ENCODE results near the gene THOC5. TPM values are rescaled to one million over a fixed set of nuclear protein-coding genes. Genes with fewer than 3 reads are reported as not detected.

The THOC5 gene
- total RNA-seq, 3 donors from 2014 or later (not counting 1 experiment from before 2014, with no cell fraction given) = 42.4 to 62.5 (median 52.6) TPM

- no peak for TF ChIP-seq CTCF (IDR thresholded peaks at IDR 0.05)
- Histone ChIP-seq H3K4me1 (ENCODE audit: control insufficient read depth, insufficient read depth, low read length) (no peaks in the 10 kb centered on the region), H3K27me3 (ENCODE audit: control insufficient read depth, insufficient read depth, low read length) (no peaks in the 10 kb centered on the region), H3K27ac (ENCODE audit: low read length) (no peak overlapping the region), H3K9me3 (ENCODE audit: control insufficient read depth, insufficient read depth, low read length) (no peaks in the 10 kb centered on the region), H3K36me3 (ENCODE audit: control insufficient read depth, insufficient read depth, low read length) (peaks cover 77% of the 10 kb centered on the region), H3K4me3 (ENCODE audit: low read length) (no peak overlapping the region)
- H3K36me3 Mint-ChIP-seq = peaks cover 27% of the 10 kb centered on the region
- ATAC-seq = no peak
- H3K27me3 Mint-ChIP-seq (ENCODE audit: low read depth in 2 of 2) = no peaks in the 10 kb centered on the region
- 100% methylated on average over 1 of the region's 1 CpG for WGBS (ENCODE audit: insufficient coverage)
- intact Hi-C loops (cut with micrococcal nuclease) = no loop called here
- H3K27ac Mint-ChIP-seq = no peak overlapping the region
- no peak for DNase-seq
- H3K4me3 Mint-ChIP-seq = no peak overlapping the region
- H3K4me1 Mint-ChIP-seq = no peaks in the 10 kb centered on the region
- no peaks in the 10 kb centered on the region for H3K9me3 Mint-ChIP-seq
These were observed 33.6 kb downstream of the THOC5 start for GRCh38 chr22:29519996-29520395.

- over 99% methylated on average over 5 of the region's 5 CpGs for WGBS (ENCODE audit: insufficient coverage)
- Mint-ChIP-seq H3K36me3 (peaks cover 22% of the 10 kb centered on the region), H3K4me3 (no peak overlapping the region), H3K27me3 (ENCODE audit: low read depth in 2 of 2) (no peaks in the 10 kb centered on the region), H3K4me1 (no peaks in the 10 kb centered on the region), H3K27ac (no peak overlapping the region), H3K9me3 (no peaks in the 10 kb centered on the region)
- DNase-seq = no peak
- H3K4me1 ChIP-seq (ENCODE audit: control insufficient read depth, insufficient read depth, low read length) = no peaks in the 10 kb centered on the region
- no peak overlapping the region for H3K27ac ChIP-seq (ENCODE audit: low read length)
- H3K27me3 ChIP-seq (ENCODE audit: control insufficient read depth, insufficient read depth, low read length) = no peaks in the 10 kb centered on the region
- no peak for ATAC-seq
- TF ChIP-seq CTCF (IDR thresholded peaks at IDR 0.05) = no peak
- intact Hi-C loops (cut with micrococcal nuclease) = no loop called here
- peaks cover 62% of the 10 kb centered on the region for H3K36me3 ChIP-seq (ENCODE audit: control insufficient read depth, insufficient read depth, low read length)
- H3K9me3 ChIP-seq (ENCODE audit: control insufficient read depth, insufficient read depth, low read length) = no peaks in the 10 kb centered on the region
- no peak overlapping the region for H3K4me3 ChIP-seq (ENCODE audit: low read length)
These were observed 35.1 kb downstream of the THOC5 start for GRCh38 chr22:29518427-29518826.

- H3K9me3 ChIP-seq (ENCODE audit: control insufficient read depth, insufficient read depth, low read length) = no peaks in the 10 kb centered on the region
- DNase-seq (no peak), ATAC-seq (no peak)
- intact Hi-C loops (cut with micrococcal nuclease) = no loop called here
- no peak for TF ChIP-seq CTCF (IDR thresholded peaks at IDR 0.05)
- no peaks in the 10 kb centered on the region for H3K27me3 Mint-ChIP-seq (ENCODE audit: low read depth in 2 of 2)
- H3K9me3 Mint-ChIP-seq = no peaks in the 10 kb centered on the region
- H3K4me1 ChIP-seq (ENCODE audit: control insufficient read depth, insufficient read depth, low read length) = no peaks in the 10 kb centered on the region
- H3K36me3 Mint-ChIP-seq = peaks cover 24% of the 10 kb centered on the region
- no peak overlapping the region for H3K4me3 ChIP-seq (ENCODE audit: low read length)
- H3K4me1 Mint-ChIP-seq = no peaks in the 10 kb centered on the region
- no peak overlapping the region for H3K27ac Mint-ChIP-seq
- no peak overlapping the region for H3K4me3 Mint-ChIP-seq
- WGBS (ENCODE audit: insufficient coverage) = 93% methylated on average over 5 of the region's 5 CpGs
- H3K36me3 ChIP-seq (ENCODE audit: control insufficient read depth, insufficient read depth, low read length) = peaks cover 64% of the 10 kb centered on the region
- H3K27me3 ChIP-seq (ENCODE audit: control insufficient read depth, insufficient read depth, low read length) = no peaks in the 10 kb centered on the region
- H3K27ac ChIP-seq (ENCODE audit: low read length) = no peak overlapping the region
These were observed 36.2 kb downstream of the THOC5 start for GRCh38 chr22:29517215-29517908.

DNA sequence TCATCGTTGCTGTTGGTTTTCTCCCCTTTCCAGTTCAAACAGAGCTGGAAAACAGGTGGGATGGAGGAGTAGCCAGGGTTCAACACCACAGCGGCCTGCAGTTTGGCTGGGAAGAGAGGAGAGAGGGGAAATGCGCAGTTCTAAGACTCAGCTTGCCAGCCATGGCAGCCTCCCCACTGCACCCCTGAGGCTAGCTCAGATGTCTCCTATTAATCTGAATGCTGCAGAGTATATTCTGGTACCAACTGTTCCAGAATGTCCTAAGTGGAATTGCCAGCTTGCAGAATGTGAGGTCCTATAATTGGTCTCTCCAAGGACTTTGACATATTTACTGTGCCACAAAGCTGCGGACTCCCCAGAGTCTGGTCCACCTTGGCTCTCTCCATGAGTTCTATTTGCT, 41.5 kb downstream of the THOC5 start:
- intact Hi-C loops (cut with micrococcal nuclease) = no loop called here

More for the DNA sequence above, 41.5 kb downstream of the THOC5 start:
- Mint-ChIP-seq H3K4me1 (peaks cover 0 to 4% of the 10 kb centered on the region in 2 donors), H3K27me3 (ENCODE audit: low read depth in 2 of 2) (no peaks in the 10 kb centered on the region), H3K9me3 (no peaks in the 10 kb centered on the region), H3K27ac (no peak overlapping the region), H3K36me3 (peaks cover 30% of the 10 kb centered on the region), H3K4me3 (no peak overlapping the region)
- Histone ChIP-seq H3K4me3 (ENCODE audit: low read length) (no peak overlapping the region), H3K36me3 (ENCODE audit: control insufficient read depth, insufficient read depth, low read length) (peaks cover 61% of the 10 kb centered on the region), H3K4me1 (ENCODE audit: control insufficient read depth, insufficient read depth, low read length) (no peaks in the 10 kb centered on the region), H3K27ac (ENCODE audit: low read length) (no peak overlapping the region), H3K27me3 (ENCODE audit: control insufficient read depth, insufficient read depth, low read length) (no peaks in the 10 kb centered on the region), H3K9me3 (ENCODE audit: control insufficient read depth, insufficient read depth, low read length) (no peaks in the 10 kb centered on the region)
- no peak for DNase-seq
- TF ChIP-seq CTCF (IDR thresholded peaks at IDR 0.05) = no peak
- 98% methylated on average over 4 of the region's 4 CpGs for WGBS (ENCODE audit: insufficient coverage)
- no peak for ATAC-seq

Measured in natural killer cell (primary cell).